Neural progenitor cell (in vitro differentiated cells): ENCODE results near the gene GCNT1.

Source experiments
- EZH2 ChIP-seq: fragments of 200-600 bp; sonication (generic); IDR thresholded peaks from 2 replicates; pipeline ENCODE4 v1.6.1; 2017; ENCODE audit warnings: antibody characterized with exemption, mild to moderate bottlenecking, moderate library complexity
- TF ChIP-seq, protein P1 (sequence below): fragments of 200-600 bp; sonication (generic); IDR thresholded peaks from 2 replicates; pipeline ENCODE4 v1.5.1; 2017; ENCODE audit warnings: antibody characterized with exemption, mild to moderate bottlenecking

DNA sequence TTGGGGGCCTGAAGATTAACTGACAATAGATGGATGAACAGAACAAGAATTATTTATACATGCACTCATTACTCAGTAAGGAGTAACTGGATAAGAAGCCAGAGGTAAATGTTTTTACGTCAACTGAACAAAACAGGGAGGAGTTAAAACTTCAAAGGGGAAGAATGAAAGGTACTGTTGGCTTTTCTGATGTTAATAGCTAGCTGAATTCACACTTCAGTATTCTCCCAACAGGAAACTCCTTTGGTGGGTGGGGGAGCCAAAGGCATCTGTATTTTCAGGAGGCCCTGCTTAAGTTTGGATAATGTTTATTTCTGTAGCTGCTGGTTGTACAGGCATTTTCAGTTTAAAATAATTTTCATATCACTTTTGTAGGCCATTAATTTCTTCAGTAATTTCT, 41.6 kb upstream of the GCNT1 start:
- no peak for TF ChIP-seq EZH2
- TF ChIP-seq, protein P1, sequence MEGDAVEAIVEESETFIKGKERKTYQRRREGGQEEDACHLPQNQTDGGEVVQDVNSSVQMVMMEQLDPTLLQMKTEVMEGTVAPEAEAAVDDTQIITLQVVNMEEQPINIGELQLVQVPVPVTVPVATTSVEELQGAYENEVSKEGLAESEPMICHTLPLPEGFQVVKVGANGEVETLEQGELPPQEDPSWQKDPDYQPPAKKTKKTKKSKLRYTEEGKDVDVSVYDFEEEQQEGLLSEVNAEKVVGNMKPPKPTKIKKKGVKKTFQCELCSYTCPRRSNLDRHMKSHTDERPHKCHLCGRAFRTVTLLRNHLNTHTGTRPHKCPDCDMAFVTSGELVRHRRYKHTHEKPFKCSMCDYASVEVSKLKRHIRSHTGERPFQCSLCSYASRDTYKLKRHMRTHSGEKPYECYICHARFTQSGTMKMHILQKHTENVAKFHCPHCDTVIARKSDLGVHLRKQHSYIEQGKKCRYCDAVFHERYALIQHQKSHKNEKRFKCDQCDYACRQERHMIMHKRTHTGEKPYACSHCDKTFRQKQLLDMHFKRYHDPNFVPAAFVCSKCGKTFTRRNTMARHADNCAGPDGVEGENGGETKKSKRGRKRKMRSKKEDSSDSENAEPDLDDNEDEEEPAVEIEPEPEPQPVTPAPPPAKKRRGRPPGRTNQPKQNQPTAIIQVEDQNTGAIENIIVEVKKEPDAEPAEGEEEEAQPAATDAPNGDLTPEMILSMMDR = no peak
